GM20000 (cell line): Measurements from ENCODE around the gene NGFR.

Experiments used
- DNase-seq: peaks from one replicate; pipeline ENCODE4 v3.0.0; 2012; ENCODE audit warnings: low spot score
- TF ChIP-seq, protein P1 (sequence below): IDR thresholded peaks from 2 replicates; pipeline ENCODE4 v1.5.1; 2012; ENCODE audit warnings: mild to moderate bottlenecking, control low read depth; ENCODE audit errors: extremely low read depth, missing control alignments

Gene NGFR

DNA sequence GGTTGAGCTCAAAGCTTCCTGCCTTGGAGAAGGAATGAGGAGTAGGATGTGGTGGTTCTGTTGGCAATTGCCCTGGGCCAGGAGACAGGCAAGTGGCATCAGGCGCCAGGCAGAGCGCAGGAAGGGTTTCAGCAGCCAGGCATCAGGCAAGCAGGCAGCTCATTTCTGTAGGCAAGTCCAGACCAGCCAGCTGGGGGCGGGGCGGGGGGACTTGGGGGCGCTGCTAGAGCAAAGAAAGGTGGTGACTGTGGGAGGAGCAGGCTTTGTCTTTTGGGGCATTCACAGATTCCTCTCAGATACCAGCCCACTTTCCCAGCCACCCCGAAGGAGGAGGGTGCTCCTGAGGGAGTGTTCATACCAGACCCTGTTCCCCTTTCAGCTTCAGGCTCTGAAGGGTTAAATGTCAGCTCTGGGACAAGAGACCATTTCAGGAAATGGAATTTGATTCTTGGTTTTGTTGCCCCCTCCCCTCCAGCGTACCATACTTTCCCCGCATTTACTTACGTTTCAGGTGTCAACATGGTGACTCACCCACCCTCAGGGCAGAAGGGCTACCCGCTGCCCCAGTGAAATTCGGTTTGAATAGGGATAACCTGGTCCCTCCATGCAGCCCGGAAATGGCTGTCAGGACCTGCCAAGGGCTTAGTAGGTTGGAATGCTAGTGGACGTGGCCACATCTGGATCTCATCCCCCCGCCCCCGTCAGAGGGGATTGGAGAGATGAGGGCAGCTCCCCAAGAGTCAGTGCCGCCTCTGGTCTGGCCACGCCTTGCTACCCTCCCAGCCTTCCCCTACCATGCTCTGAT is 13.2 kb downstream of the NGFR start:
- no peak for DNase-seq
- TF ChIP-seq, protein P1, sequence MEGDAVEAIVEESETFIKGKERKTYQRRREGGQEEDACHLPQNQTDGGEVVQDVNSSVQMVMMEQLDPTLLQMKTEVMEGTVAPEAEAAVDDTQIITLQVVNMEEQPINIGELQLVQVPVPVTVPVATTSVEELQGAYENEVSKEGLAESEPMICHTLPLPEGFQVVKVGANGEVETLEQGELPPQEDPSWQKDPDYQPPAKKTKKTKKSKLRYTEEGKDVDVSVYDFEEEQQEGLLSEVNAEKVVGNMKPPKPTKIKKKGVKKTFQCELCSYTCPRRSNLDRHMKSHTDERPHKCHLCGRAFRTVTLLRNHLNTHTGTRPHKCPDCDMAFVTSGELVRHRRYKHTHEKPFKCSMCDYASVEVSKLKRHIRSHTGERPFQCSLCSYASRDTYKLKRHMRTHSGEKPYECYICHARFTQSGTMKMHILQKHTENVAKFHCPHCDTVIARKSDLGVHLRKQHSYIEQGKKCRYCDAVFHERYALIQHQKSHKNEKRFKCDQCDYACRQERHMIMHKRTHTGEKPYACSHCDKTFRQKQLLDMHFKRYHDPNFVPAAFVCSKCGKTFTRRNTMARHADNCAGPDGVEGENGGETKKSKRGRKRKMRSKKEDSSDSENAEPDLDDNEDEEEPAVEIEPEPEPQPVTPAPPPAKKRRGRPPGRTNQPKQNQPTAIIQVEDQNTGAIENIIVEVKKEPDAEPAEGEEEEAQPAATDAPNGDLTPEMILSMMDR, result no peak

DNA sequence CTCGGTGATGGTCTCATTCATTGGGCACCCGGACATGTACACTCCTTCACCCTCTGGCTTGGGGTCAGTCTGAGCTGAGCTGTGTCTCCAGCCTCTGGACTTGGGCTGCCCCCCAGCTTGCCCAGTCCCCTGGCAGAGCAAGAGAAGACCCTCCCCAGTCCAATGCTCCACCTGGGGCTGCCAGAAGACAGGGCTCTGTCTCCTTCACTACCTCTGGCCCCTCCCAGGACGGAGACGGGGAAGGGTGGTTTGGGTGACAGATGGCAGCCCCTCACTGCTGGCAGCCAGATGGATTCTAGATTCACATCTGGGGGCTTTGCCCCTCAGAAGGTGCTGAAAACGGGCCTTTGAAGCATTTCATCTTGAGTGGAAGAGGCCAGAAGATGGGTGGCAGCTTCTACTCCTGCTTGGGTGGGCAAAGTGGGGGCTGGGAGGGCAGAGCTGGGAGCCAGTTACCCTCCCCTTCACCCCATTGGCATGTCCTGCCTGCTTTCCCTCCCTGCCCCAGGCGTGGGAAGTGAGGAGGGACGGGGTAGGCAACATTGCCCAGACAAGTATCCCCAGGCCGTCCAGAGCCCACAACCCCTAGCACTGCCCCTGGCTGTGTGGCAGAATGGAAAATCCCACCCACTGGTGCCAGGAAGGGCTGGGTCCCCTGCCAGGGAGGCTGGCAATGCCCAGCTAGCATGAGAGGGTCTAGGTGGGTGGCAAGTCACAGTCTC is 13.9 kb downstream of the NGFR start:
- TF ChIP-seq, protein P1, result no peak
- no peak for DNase-seq

DNA sequence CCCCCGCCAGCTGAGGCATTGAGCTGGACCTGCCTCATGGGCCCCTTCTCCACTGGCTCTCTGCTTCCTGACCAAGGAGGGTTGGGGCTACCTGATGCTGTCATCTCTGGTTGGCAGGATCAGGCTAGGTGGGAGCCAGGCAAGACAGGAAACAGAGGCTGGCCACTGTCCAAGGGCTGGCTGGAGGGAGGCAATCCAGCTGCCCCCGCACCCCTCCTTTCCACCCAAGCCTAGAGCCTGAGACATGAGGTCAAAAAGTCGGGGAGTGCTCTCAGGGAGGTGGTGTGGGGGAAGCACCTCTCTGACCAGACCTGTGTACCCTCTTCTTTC is 14.5 kb downstream of the NGFR start:
- TF ChIP-seq, protein P1, result no peak

DNA sequence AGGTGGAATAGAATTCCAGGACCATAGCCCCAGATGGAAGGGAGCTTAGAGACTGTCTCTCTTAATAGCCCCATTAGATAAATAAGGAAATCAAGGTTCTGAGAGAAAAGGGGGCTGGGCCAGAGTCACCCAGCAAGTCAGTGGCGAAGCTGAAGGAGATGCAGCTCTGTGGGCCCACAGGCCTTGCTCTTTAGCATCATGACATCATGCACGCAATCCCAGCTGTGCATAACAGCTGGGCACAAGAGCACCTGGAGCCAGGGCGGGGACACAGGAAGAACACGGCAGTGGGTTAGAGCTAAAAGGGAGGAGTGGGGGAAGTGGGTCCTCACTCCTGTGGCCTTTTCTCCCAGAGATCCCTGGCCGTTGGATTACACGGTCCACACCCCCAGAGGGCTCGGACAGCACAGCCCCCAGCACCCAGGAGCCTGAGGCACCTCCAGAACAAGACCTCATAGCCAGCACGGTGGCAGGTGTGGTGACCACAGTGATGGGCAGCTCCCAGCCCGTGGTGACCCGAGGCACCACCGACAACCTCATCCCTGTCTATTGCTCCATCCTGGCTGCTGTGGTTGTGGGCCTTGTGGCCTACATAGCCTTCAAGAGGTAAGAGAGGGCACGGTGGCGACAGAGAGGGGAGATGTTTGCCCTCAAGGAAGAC is 15.1 kb downstream of the NGFR start:
- DNase-seq, result no peak

More for the DNA sequence above, 14.5 kb downstream of the NGFR start:
- no peak for DNase-seq

DNA sequence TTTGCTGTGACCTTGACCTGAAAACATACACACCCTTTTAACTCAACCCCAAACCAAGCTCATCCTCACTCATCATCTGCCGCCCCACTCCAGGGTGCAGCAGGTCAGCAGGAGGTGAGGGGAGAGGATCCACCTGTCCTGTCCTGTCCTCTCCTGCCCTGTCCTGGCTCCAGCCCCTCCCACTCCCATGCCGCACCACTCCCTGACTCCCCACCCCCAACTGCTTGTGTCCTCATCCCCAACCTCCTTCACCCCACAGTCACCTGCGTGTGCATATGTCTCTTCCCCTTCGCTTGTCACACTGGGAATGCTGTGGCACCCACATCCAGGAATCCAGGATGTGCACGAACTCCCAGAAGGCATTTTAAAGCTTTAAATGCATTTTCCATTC is 15.6 kb downstream of the NGFR start:
- no peak for DNase-seq
- TF ChIP-seq, protein P1, result no peak

More for the DNA sequence above, 15.1 kb downstream of the NGFR start:
- TF ChIP-seq, protein P1, result no peak

DNA sequence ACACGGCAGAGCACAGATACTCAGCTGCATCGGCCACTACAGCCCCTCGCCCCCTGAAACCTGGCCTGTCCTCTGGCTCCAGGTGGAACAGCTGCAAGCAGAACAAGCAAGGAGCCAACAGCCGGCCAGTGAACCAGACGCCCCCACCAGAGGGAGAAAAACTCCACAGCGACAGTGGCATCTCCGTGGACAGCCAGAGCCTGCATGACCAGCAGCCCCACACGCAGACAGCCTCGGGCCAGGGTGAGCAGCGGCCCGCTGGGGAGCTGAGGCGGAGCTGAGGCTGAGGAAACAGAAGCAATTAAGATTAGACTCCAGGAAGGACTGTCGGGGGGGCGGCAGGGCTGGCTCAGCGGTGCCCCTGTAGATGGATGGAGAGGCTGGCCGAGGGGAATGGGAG is 16.7 kb downstream of the NGFR start:
- TF ChIP-seq, protein P1, result no peak
- no peak for DNase-seq
